GM19463 (cell line): ENCODE measurements around the gene KCNC1.

Source experiments
- ATAC-seq: cut with Tn5 transposase; IDR thresholded peaks from one replicate; pipeline ENCODE4 v1.9.1; 2021; ENCODE audit warnings: mild to moderate bottlenecking, moderate library complexity; ENCODE audit not compliant: unreplicated experiment

The KCNC1 gene

DNA sequence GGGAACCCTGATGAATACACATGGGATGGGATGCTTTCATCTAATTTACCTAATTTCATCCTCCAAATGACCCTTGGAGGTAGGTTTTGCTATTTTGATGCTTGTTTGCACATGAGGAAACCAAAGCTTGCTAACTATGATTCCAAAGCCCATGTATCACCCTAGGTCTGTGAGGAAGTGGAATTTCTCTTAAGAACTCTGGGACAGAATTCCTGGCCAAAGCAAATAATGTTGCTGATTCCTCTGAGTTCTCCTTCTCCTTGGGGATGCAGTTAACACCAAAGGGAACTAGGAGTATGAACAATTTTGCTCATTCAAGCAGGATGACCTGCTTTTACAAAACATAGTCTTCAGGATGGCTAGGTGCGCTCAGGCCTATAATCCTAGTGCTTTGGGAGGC is 80.0 kb downstream of the KCNC1 start:
- no peak for ATAC-seq

DNA sequence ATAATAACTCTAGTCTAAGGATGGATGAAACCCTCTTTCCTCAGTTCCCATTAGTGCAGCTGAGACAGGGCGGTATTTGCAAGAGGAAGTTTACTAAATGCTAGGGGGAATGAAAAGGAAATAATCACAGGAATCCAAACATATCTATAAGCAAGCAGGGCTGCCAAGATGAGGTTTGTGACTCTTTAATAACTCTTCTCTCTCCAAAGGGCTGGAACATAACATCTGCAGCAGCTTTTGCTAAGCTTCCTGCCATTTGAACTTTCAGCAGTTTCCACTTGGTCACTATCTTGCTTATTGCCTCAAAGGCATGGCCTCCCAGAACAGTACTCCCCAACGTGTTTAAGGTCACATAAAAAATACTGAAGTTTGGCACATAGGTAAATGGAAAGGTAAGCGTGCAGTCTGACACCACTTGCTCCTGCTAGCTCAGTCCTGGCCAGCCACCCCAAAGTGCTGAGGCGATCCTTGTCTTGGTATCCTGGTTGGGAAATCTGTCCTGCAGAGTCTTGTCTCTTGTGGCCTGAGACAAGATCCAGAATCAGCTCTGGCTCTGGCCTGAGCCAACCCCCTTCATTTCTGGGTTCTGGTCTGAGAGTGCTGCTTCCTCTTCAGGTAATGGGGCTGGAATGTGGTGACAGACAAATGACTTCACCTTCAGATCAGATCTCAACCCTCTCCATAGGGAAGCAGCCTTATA is 81.8 kb downstream of the KCNC1 start:
- no peak for ATAC-seq

DNA sequence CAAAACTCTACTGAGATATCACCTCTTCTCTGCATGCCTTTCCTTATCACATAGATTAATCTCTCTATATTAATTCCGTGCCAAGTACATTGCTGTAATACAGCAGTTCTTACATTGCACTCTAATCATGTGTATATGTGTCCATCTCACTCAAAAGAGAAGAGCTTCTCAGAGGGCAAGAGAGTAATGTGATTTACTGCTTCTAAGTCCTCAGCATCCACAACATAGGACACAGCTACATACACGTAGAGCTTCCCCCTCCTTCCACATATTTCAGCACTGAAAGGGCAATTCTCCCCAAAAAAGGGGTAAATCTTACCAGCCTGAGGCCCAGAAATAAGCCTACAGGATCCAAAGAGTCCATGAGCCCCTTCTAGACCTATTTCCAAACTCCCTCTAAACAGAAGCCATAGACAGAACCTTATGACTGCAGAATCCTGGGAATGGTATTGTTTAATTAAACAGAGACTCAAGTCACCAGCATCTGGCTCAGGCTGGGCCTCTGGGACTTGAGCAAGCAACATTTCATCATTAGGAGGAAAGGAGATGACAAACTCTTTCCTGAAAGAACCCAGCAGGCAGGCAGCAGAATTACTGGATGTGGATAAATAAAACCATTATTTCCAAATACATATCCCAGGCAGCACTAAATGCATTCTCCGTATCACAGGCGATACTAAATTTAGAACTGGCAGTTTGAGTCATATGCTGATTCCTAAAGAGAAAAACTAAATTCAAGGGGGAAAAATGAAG is 87.2 kb downstream of the KCNC1 start:
- ATAC-seq, result no peak

DNA sequence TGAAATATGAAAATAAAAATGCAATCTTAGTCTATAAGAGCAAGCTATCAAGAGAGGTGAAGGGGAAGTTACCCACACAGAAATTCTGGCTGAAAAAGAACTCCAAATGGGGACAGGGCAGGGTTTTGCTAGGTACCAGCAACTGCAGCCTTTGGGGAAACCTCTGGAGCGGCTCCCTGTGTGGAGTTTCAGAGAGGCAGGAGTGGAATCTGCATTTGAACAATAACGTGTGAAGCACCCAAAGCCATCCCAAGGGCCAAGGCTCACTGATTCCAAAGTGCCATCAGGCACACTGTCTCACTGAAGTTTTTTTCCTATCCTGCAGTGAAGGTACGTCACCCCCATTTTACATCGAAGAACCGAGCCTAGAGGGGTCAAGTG is 87.8 kb downstream of the KCNC1 start:
- ATAC-seq, result no peak

DNA sequence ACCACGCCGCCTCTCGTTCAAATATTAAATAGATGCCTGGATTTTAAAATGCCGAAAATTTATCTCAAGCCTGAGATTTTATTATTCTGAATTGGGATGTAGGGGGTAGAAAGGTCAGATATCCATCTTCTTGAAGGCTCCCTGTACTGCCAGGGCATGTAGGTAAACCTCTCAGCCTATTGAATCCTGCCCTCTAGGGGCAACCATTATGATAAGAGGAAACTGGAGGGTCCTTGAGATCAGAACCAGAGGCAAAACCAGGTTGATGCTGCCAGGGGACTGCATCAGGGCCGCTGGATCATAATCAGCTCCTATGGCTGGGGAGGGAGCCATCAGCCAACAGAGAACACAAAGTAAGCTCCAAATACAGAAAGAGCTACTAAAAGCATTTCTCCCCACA is 92.4 kb downstream of the KCNC1 start:
- ATAC-seq, result no peak

DNA sequence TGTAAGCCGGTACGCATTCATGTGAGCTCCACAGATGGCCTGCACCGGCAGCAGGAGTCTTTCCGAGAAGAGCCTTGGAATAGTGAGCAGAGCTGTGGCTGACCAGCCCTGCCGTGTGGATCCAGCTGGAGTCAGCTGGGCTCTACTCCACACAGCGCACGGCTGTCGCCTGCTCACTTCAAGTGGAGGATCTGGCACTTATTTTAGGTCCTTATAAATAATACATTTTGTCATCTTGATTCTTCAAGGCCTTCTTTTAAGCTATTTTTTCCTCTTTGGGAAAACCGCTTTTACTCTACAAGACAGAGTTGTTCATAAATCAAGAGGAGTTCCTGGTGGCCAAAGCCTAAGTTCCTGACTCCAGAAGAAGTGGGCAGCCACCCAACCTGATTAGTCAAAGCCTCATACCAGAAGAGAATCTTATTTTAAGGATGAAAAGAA is 93.8 kb downstream of the KCNC1 start:
- no peak for ATAC-seq

DNA sequence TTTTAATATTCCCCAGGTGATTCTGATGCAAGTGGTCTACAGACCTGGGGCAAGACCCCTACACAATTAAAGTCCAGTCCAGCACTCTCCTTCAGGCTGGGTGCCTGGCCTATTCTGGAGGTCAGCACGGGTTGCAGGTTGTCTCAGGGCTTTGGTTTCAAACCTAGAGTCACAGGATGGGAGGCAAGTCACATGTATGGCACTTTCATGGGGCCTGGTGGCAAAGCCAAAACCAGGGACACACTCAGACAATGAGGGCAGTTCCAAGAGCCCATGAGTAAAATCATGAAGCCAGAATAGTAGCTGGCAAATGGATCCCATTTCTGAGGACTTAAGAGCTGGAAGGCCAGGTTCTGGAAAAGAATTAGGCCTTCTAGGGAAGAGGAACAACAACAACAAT is 96.6 kb downstream of the KCNC1 start:
- ATAC-seq, result no peak

DNA sequence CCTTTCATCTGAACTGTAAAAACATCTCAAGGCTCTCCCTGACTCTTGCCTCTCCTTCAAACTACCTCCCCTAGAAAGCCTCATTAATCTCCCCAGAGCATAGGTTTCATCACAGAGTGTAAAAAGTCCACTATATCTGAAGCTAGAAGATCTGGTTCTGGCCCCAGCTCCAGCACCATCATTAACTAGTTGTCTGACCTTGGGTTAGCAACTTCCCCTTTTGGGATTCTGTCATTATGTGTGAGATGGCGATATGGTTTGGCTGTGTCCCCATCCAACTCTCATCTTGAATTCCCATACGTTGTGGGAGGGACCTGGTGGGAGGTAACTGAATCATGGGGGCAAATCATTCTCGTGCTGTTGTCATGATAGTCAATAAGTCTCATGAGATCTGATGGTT is 97.3 kb downstream of the KCNC1 start:
- ATAC-seq, result no peak
